GM12878 (cell line): Measurements from ENCODE around the gene LRRC23. TPM values are rescaled to one million over a fixed set of nuclear protein-coding genes. Genes with fewer than 3 reads are reported as not detected.

Experiments used
- BCL3 ChIP-seq: IDR thresholded peaks from 2 replicates; pipeline ENCODE4 v1.6.1; 2011; ENCODE audit warnings: borderline replicate concordance, low read depth, mild to moderate bottlenecking, moderate library complexity, low read length; ENCODE audit not compliant: insufficient read depth, poor library complexity, severe bottlenecking
- BHLHE40 ChIP-seq, 2 experiments: fragments of 450-650 bp in 1 of 2; IDR thresholded peaks; 2 replicates each; pipeline ENCODE4 v1.6.1; 2011 to 2017; ENCODE audit warnings: low read depth in 2 of 2, borderline replicate concordance in 1 of 2, improper control_type of control experiment in 1 of 2, low read length in 1 of 2, mild to moderate bottlenecking in 1 of 2
- CBX3 ChIP-seq: fragments of 200-600 bp; sonication (generic); IDR thresholded peaks from 2 replicates; pipeline ENCODE4 v1.6.1; 2016; ENCODE audit warnings: low read depth, borderline replicate concordance
- CREM ChIP-seq: IDR thresholded peaks from 2 replicates; pipeline ENCODE4 v1.6.1; 2014; ENCODE audit warnings: antibody characterized with exemption, low read depth
- EGR1 ChIP-seq, 2 experiments: IDR thresholded peaks; 1 replicate in 1 of 2; 2 replicates in 1 of 2; pipeline ENCODE4 v1.6.1; 2011 to 2012; ENCODE audit warnings: low read depth in 2 of 2, low read length in 2 of 2, borderline replicate concordance in 1 of 2, mild to moderate bottlenecking in 1 of 2, moderate library complexity in 1 of 2
- EP300 ChIP-seq, 2 experiments: fragments of 150-350 bp in 1 of 2; IDR thresholded peaks; 2 replicates each; pipeline ENCODE4 v1.6.1; 2011 to 2012; ENCODE audit warnings: low read depth in 2 of 2, low read length in 2 of 2, borderline replicate concordance in 1 of 2, improper control_type of control experiment in 1 of 2, inconsistent platforms in 1 of 2; ENCODE audit not compliant: control insufficient read depth in 1 of 2
- FOXK2 ChIP-seq: fragments of 450-650 bp; IDR thresholded peaks from 2 replicates; pipeline ENCODE4 v1.6.1; 2017; ENCODE audit warnings: mild to moderate bottlenecking, moderate library complexity
- GATAD2B ChIP-seq: fragments of 450-650 bp; conservative IDR thresholded peaks from 2 replicates; pipeline ENCODE4 v1.6.1; 2017; ENCODE audit warnings: low read depth, mild to moderate bottlenecking, moderate library complexity
- HDAC6 ChIP-seq: fragments of 200-600 bp; sonication (generic); IDR thresholded peaks from one replicate; pipeline ENCODE4 v1.8.0; 2017; ENCODE audit warnings: antibody characterized with exemption; ENCODE audit not compliant: unreplicated experiment
- LARP7 ChIP-seq: fragments of 450-650 bp; IDR thresholded peaks from 2 replicates; pipeline ENCODE4 v1.6.1; 2017; ENCODE audit warnings: mild to moderate bottlenecking
- MEF2A ChIP-seq: IDR thresholded peaks from 2 replicates; pipeline ENCODE4 v1.6.1; 2011; ENCODE audit warnings: low read depth, mild to moderate bottlenecking, low read length, moderate library complexity; ENCODE audit not compliant: insufficient read depth
- MTA2 ChIP-seq: fragments of 450-650 bp; IDR thresholded peaks from 2 replicates; pipeline ENCODE4 v1.6.1; 2016; ENCODE audit warnings: low read depth, mild to moderate bottlenecking, moderate library complexity
- NFYA ChIP-seq: IDR thresholded peaks from 2 replicates; pipeline ENCODE4 v1.6.1; 2011; ENCODE audit warnings: low read depth, mild to moderate bottlenecking, low read length, improper control_type of control experiment, borderline replicate concordance
- NR2C2 ChIP-seq: IDR thresholded peaks from 2 replicates; pipeline ENCODE4 v1.6.1; 2011; ENCODE audit warnings: borderline replicate concordance, low read depth; ENCODE audit not compliant: control insufficient read depth, insufficient read length
- POLR2AphosphoS2 ChIP-seq: IDR thresholded peaks from 2 replicates; pipeline ENCODE4 v1.6.1; 2011; ENCODE audit warnings: low read depth, mild to moderate bottlenecking, low read length, improper control_type of control experiment, moderate library complexity
- POU2F2 ChIP-seq: IDR thresholded peaks from 3 replicates; pipeline ENCODE4 v1.6.1; 2011; ENCODE audit warnings: low read depth, mild to moderate bottlenecking, low read length, borderline replicate concordance
- SMAD1 ChIP-seq: fragments of 450-650 bp; IDR thresholded peaks from 2 replicates; pipeline ENCODE4 v1.6.1; 2018; ENCODE audit warnings: mild to moderate bottlenecking, low read depth; ENCODE audit not compliant: partially characterized antibody
- SPI1 ChIP-seq: IDR thresholded peaks from 2 replicates; pipeline ENCODE4 v1.6.1; 2011; ENCODE audit warnings: low read depth, mild to moderate bottlenecking, low read length, moderate library complexity, borderline replicate concordance; ENCODE audit not compliant: insufficient read depth
- SREBF1 ChIP-seq: IDR thresholded peaks from 2 replicates; pipeline ENCODE4 v1.6.1; 2012; ENCODE audit warnings: mild to moderate bottlenecking, low read length
- STAT3 ChIP-seq: IDR thresholded peaks from 2 replicates; pipeline ENCODE4 v1.6.1; 2011; ENCODE audit warnings: low read depth, low read length, improper control_type of control experiment
- TAF1 ChIP-seq: IDR thresholded peaks from 2 replicates; pipeline ENCODE4 v1.6.1; 2011; ENCODE audit warnings: mild to moderate bottlenecking, low read depth, low read length, borderline replicate concordance
- TARDBP ChIP-seq: IDR thresholded peaks from 2 replicates; pipeline ENCODE4 v1.6.1; 2016; ENCODE audit warnings: borderline replicate concordance
- TBL1XR1 ChIP-seq: IDR thresholded peaks from 2 replicates; pipeline ENCODE4 v1.6.1; 2012; ENCODE audit warnings: low read depth, low read length, improper control_type of control experiment
- ZBED1 ChIP-seq: IDR thresholded peaks from 2 replicates; pipeline ENCODE4 v1.6.1; 2016; ENCODE audit warnings: borderline replicate concordance
- polyA plus RNA-seq, 11 experiments: library from polyadenylated mRNA; depleted of rRNA in 4 of 11; unstranded in 6 of 11; stranded (reverse) in 5 of 11; fragments of >200 nt; fragmentation: Nextera tagmentation in 4 of 11; fragmentation: Illumina TruSeq in 1 of 11; extraction: Ambion mirVana in 4 of 11; extraction: Trizol in 1 of 11; gene quantifications; 1 replicate in 1 of 11; 2 replicates in 10 of 11; pipeline versions ENCODE4 v1.2.1 to v1.2.3, GENCODE V29; 2011 to 2016; ENCODE audit warnings: inconsistent platforms in 2 of 11, missing spikeins in 2 of 11, low read depth in 1 of 11
- total RNA-seq, 4 experiments: library from RNA; depleted of rRNA in 3 of 4; stranded (reverse); fragments of >200 nt in 3 of 4; fragmentation: Illumina TruSeq in 1 of 4; extraction: Trizol in 1 of 4; gene quantifications; 2 replicates each; pipeline versions ENCODE4 v1.2.1 to v1.2.3, GENCODE V29; 2013 to 2021
- TF ChIP-seq, protein P1 (sequence below): fragments of 450-650 bp; formaldehyde crosslinking; IDR thresholded peaks from 2 replicates; pipeline ENCODE4 v1.4.0; 2022; ENCODE audit warnings: mild to moderate bottlenecking, moderate library complexity
- TF ChIP-seq, protein P2 (sequence below): IDR thresholded peaks from 2 replicates; pipeline ENCODE4 v1.6.1; 2011; ENCODE audit warnings: borderline replicate concordance, low read depth, mild to moderate bottlenecking, moderate library complexity, mixed read lengths, low read length; ENCODE audit not compliant: insufficient read depth; ENCODE audit errors: extremely low read length

LRRC23 gene
- total and polyA plus RNA-seq, 10 of the 15 experiments (the other 5 are each of a cell fraction or from before 2014, with no cell fraction given) = 1.4 to 6.9 (median 3.4) TPM

GRCh38 chr12:6961278-6961694 is 56.7 kb downstream of the LRRC23 start (continued):
- TF ChIP-seq, protein P1, sequence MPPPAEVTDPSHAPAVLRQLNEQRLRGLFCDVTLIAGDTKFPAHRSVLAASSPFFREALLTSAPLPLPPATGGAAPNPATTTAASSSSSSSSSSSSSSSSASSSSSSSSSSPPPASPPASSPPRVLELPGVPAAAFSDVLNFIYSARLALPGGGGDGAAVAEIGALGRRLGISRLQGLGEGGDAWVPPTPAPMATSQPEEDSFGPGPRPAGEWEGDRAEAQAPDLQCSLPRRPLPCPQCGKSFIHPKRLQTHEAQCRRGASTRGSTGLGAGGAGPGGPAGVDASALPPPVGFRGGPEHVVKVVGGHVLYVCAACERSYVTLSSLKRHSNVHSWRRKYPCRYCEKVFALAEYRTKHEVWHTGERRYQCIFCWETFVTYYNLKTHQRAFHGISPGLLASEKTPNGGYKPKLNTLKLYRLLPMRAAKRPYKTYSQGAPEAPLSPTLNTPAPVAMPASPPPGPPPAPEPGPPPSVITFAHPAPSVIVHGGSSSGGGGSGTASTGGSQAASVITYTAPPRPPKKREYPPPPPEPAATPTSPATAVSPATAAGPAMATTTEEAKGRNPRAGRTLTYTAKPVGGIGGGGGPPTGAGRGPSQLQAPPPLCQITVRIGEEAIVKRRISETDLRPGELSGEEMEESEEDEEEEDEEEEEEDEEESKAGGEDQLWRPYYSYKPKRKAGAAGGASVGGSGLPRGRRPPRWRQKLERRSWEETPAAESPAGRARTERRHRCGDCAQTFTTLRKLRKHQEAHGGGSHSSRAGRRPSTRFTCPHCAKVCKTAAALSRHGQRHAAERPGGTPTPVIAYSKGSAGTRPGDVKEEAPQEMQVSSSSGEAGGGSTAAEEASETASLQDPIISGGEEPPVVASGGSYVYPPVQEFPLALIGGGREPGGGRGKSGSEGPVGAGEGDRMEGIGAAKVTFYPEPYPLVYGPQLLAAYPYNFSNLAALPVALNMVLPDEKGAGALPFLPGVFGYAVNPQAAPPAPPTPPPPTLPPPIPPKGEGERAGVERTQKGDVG = no peak
- TF ChIP-seq GATAD2B (no peak), POU2F2 (peak; percentile 40; the same call in 1 of the 3 replicates), CBX3 (no peak), TAF1 (0 out of 2 replicates have a peak, but pooled peaks have one; percentile 46), NFYA (no peak), CREM (peak; percentile 29; the same call in 1 of the 2 replicates), STAT3 (no peak), MEF2A (no peak), SREBF1 (no peak), BHLHE40 (IDR thresholded peaks at IDR 0.05; ENCODE audit: borderline replicate concordance in 1 of 2, low read depth in 2 of 2, low read length in 1 of 2) (peak; percentile 84 to 91), HDAC6 (no peak), EGR1 (IDR thresholded peaks at IDR 0.05; ENCODE audit: borderline replicate concordance in 1 of 2, low read depth in 2 of 2, low read length in 2 of 2) (peak in 1 of 2 experiments; percentile 90; a peak in 2 of 3 replicates), SPI1 (no peak), TBL1XR1 (peak; percentile 11; the same call in 1 of the 2 replicates), MTA2 (peak; percentile 62; the same call in 1 of the 2 replicates), FOXK2 (no peak), BCL3 (no peak), LARP7 (no peak), SMAD1 (no peak), NR2C2 (no peak), TARDBP (no peak), POLR2AphosphoS2 (0 out of 2 replicates have a peak, but pooled peaks have one; percentile 12), ZBED1 (peak; percentile 18; the same call in 1 of the 2 replicates), EP300 (IDR thresholded peaks at IDR 0.05; ENCODE audit: borderline replicate concordance in 1 of 2, control insufficient read depth in 1 of 2, low read depth in 2 of 2, low read length in 2 of 2) (0 out of 4 replicates have a peak, but pooled peaks of 1 of the 2 experiments have one; percentile 39)
- TF ChIP-seq, protein P2, sequence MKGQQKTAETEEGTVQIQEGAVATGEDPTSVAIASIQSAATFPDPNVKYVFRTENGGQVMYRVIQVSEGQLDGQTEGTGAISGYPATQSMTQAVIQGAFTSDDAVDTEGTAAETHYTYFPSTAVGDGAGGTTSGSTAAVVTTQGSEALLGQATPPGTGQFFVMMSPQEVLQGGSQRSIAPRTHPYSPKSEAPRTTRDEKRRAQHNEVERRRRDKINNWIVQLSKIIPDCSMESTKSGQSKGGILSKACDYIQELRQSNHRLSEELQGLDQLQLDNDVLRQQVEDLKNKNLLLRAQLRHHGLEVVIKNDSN = no peak
